Erythroblast (primary cell): ENCODE results near the gene OLA1.

Experiments
- GATA1 ChIP-seq: IDR thresholded peaks from 2 replicates; pipeline ENCODE4 v1.6.1; 2011; ENCODE audit warnings: low read depth, mild to moderate bottlenecking, control low read depth, low read length, moderate library complexity
- POLR2A ChIP-seq: IDR thresholded peaks from 2 replicates; pipeline ENCODE4 v1.6.1; 2011; ENCODE audit warnings: mild to moderate bottlenecking, low read length

DNA sequence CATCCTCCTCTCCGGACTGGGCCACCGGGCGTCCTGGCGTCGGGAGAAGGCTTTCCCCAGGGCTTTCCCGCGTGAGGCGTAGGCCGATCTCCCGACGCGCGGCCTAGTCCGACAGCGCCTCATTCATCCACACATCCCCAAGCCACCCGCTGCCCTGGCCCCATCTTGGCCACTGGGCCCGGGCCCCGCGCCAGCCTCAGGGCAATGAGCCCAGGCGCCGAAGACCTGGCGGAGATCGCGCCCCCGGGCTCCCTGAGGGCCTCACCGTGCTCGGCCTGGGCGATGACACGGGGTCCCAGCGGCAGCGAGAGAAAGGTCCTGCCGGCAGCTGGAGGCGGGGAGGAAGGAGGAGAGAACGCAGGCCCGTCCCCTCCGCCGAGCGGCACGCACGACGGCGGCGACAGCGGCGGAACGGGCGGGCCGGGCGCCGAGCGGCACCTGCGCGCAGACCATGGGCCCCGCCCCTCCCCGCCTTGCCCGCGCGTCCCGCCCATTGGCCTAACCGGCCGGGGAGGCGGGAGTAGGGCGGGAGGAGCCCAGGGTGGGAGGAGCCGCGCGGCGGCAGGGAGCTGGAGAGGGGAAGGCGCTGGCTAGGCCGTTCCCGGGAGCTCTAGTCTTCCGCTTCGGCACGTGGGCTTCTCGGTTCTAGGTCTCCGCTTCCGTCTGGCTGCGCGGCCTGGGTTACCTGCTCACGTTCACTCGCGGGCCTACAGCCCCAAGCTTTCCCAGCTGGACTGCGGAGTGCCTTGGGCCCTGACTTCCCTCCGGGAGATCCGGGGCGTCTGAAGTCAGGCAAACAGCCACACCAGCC, at the start of gene OLA1:
- TF ChIP-seq POLR2A (peak; percentile 94), GATA1 (no peak)
